Hematopoietic multipotent progenitor cell treated with erythropoietin and hydrocortisone succinate and interleukin-3 and kit ligand, for 17 days (in vitro differentiated cells): ENCODE measurements around the gene RAB19.
"Not testable (repeated sequence)": the region's sequence is repeated elsewhere in the genome, so short reads cannot be mapped to it uniquely, and the experiment has no call there.

ENCODE experiments used
- DNase-seq: peaks from one replicate; pipeline ENCODE4 v3.0.0-alpha.2; 2015; ENCODE audit warnings: low spot score

Gene RAB19

DNA sequence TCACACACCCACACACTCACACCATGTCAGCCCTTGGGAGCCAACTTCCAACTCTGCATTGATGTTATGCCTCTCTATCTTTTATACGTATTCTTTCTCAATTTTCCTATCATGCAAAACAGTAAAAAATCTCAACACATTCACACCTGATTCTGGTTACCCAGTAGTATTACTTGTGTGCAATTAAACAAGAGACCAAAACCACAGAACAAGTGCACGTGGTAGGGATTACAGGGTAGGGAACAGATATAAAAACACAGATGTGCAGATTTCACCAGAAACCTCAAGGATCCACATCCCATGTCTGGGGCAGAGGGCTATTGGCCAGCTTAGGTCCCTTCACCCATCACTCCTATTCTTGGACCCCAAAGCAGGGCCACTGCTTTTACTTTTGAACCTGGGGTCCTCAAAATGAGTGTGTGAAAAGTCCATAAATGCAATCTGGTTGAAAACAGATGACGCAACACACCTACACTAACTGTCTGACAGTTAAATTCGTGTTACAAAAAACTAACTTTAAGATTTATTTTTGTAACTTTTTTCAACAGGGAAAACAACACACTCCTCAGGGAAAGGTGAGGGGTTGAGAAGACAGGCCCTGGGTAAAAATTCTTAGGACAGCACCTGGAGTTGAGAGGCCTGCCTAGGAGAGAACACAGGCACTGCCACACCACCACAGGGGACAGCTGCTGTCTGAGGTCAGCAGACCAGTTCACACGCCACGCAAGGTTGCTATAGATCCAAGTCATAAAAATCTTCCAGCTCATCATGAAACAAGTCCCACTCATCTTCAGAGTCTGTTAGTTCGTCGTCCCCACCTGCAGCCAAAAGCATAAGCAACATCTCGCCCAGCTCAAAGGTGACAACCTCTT lies 50.2 kb downstream of the RAB19 start:
- DNase-seq, result not testable (repeated sequence)

DNA sequence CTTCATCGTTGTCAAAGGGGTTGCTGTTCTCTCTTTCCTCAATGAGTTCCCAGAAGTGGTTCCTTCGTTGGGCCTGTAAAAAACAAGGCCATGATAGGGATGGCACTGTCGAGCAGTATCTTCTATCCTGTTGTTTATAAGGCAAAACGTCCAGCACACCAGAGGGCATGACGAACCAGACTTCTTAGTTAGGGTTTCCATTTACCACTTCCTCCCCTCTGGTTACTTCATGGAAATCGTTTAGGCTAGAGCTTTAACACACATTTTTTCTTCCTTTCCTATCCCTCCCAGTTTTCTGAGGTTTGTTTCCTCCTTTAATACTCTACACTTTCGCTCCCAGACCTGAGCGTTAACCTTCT lies 50.8 kb downstream of the RAB19 start:
- no peak for DNase-seq

DNA sequence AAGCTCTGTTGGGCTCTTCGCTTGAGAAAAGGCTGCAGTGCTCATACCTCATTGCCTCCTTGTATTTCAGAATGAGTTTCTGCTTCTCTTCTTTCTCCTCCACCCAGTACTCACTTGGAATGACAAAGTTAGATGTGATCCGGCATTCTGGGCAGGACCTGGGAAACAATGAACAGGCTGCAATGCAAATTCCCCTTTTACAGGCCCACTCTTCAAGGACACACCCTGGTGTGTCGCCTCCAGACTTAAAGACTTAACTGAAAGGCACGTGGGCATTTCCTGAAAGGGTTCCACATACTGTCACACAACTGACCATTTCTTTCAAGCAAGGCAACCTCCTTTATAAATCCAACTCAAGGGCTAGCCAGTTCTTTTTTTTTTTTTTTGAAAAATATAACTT lies 51.9 kb downstream of the RAB19 start:
- DNase-seq, result no peak

DNA sequence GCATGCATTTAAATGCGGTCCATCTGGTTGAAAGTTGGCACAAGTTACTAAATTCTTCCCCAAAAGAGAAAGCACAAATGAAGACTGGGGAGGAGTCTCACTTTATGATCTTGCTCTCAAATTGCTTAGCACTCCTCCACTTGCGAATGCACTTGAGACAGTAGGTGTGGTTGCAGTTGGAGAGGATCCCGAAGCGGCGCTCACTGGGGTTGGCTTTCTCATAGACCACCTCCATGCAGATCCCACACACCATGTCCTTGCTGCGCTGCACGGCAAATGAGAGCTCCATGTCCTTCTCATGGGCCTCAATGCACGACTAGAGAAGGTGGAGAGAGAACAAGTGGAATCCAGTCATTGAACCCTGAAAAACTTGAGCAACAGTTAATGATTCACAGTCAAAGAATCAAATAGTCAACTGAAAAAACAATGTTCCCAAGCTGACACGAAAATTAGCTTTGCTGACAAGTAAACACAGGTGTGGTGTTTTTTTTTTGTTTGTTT lies 52.7 kb downstream of the RAB19 start:
- no peak for DNase-seq

DNA sequence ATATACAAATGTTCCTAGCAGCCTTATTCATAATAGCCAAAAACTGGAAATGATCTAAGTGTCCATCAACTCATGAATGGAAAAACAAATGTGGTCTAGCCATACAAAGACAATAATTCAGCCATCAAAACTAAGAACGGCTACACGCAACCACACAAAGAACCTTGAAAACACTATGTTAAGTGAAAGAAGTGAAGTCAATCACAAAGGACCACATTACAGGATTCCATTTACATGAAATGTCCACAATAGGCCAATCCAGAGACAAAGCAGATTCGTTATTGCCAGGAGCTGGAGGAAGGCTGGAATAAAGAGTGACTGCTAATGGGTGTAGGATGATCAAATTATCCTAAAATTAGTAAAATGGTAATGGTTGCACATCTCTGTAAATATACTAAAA lies 54.3 kb downstream of the RAB19 start:
- DNase-seq, result no peak

DNA sequence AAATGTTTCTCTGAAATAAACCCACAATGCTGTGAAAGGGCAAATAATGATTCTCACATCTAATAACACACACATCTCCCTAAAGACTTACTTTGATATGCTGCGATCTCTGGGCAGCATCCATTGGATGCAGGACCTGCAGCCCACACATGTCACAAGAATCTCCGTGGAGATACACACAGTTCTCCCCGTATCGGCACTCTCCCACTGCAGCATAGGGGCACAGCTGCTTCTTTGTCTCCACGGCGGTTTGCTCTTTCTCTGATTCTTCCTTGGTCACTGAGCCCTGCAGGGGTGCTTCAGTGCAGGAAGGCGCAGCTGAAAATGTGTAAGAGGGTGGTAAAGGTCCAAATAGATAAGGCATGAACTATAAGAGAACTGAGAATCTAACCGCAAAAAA lies 55.1 kb downstream of the RAB19 start:
- DNase-seq, result no peak

DNA sequence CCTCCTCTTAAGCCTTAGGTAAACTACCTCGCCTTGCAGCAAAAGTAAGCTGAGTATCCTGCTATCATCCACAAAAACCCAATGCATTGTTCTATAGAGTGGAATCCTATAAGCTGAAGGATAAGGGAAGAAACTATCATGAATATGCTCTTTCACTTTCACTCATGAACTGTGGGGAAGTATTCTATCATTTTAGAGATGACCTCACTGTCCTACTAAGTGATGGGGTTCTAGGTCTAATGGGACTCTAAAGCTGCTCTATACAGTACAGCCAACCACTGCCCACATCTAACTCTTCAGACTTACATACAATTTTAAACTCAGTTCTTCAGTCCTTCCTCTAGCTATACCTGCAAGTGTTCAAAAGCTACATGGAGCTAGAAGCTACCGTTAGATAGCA lies 59.3 kb downstream of the RAB19 start:
- no peak for DNase-seq

DNA sequence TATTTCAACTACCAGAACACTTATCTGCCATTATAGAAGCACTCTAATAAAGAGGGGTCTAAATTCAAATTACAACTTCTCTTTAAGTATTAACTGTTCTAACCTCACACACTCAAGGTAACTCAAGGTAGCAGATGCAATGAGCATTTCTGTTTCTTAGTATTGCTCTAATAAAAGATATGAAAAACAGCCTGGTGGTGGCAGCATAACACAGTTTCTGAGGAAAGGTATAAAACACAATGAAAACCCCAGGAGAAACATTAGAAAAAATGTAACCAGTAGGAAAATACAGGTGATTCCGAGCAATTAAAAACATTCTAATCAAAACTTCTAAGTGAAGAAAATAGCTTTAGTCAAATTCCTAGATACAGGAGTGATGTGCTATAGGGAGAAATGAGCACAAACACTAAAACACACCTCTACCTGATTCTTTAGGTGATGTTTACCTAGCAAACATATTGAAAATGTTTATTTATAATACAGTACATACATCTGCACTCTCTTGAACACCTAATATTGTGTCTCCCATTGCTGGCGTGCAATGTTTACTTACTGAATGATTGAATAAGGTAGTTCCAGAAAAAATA lies 72.0 kb downstream of the RAB19 start:
- peak; percentile 83 for DNase-seq

DNA sequence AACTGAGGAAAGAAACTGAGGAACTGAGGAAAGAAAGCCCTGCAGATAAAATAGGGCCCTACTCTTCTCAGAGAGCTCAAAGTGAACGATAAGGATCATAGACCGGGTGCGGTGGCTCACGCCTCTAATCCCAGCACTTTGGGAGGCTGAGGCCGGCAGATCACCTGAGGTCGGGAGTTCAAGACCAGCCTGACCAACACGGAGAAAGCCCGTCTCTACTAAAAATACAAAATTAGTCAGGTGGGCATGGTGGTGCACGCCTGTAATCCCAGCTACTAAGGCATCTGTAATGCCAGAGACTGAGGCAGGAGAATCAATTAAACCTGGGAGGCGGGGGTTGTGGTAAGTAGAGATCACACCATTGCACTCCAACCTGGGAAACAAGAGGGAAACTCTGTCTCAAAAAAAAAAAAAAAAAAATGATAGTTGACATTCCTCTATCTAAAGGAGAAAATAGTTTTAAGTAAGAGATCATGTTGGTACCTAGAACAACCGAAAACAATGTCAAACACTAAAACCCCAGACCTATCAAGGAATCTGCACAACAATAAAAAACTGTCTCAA lies 72.9 kb downstream of the RAB19 start:
- DNase-seq, result peak; percentile 35
